Central memory CD8-positive, alpha-beta T cell (primary cell): ENCODE measurements around the gene NDUFB4.
"Not testable (repeated sequence)": the region's sequence is repeated elsewhere in the genome, so short reads cannot be mapped to it uniquely, and the experiment has no call there.

ENCODE experiments used
- ATAC-seq: fragments of 150-1000 bp; cut with Tn5 transposase; replicated peaks from 2 replicates; pipeline ENCODE4 v1.10.0; 2022; ENCODE audit warnings: mild to moderate bottlenecking, moderate FRiP score, moderate number of reproducible peaks; ENCODE audit not compliant: poor library complexity, severe bottlenecking; ENCODE audit errors: extremely low read depth
- DNase-seq, 2 donors: peaks; one replicate each; pipeline ENCODE4 v3.0.0; 2021; ENCODE audit warnings: low spot score in 2 of 2
- H3K27ac Mint-ChIP-seq: one replicate; pipeline ENCODE4 v1.8.0; 2022; ENCODE audit warnings: low read depth, mild to moderate bottlenecking, moderate library complexity, mixed read lengths
- H3K27me3 Mint-ChIP-seq: one replicate; pipeline ENCODE4 v1.8.0; 2022; ENCODE audit warnings: mixed read lengths
- H3K36me3 Mint-ChIP-seq: one replicate; pipeline ENCODE4 v1.8.0; 2022; ENCODE audit warnings: mild to moderate bottlenecking, moderate library complexity, mixed read lengths; ENCODE audit not compliant: insufficient read depth
- H3K4me1 Mint-ChIP-seq: one replicate; pipeline ENCODE4 v1.8.0; 2022; ENCODE audit warnings: mixed read lengths
- H3K4me3 Mint-ChIP-seq: one replicate; pipeline ENCODE4 v1.8.0; 2022; ENCODE audit warnings: mild to moderate bottlenecking, moderate library complexity, mixed read lengths
- H3K9me3 Mint-ChIP-seq: one replicate; pipeline ENCODE4 v1.8.0; 2022; ENCODE audit warnings: mixed read lengths

Gene NDUFB4

GRCh38 chr3:120597445-120598049 is 1.4 kb downstream of the NDUFB4 start:
- peaks cover 6% of the 10 kb centered on the region for H3K4me1 Mint-ChIP-seq
- DNase-seq (no peak), ATAC-seq (no peak)
- no peak overlapping the region for H3K27ac Mint-ChIP-seq
- H3K27me3 Mint-ChIP-seq = no peaks in the 10 kb centered on the region
- H3K9me3 Mint-ChIP-seq = no peaks in the 10 kb centered on the region
- no peak overlapping the region for H3K4me3 Mint-ChIP-seq
- peaks cover 24% of the 10 kb centered on the region for H3K36me3 Mint-ChIP-seq

GRCh38 chr3:120599211-120599610 is 3.1 kb downstream of the NDUFB4 start:
- H3K4me1 Mint-ChIP-seq = peaks cover 6% of the 10 kb centered on the region
- no peak overlapping the region for H3K4me3 Mint-ChIP-seq
- H3K9me3 Mint-ChIP-seq = no peaks in the 10 kb centered on the region
- ATAC-seq (no peak), DNase-seq (no peak)
- no peak overlapping the region for H3K27ac Mint-ChIP-seq
- no peaks in the 10 kb centered on the region for H3K27me3 Mint-ChIP-seq
- peaks cover 30% of the 10 kb centered on the region for H3K36me3 Mint-ChIP-seq

GRCh38 chr3:120601554-120601953 is 5.4 kb downstream of the NDUFB4 start:
- peaks cover 20% of the 10 kb centered on the region for H3K36me3 Mint-ChIP-seq
- no peak overlapping the region for H3K27ac Mint-ChIP-seq
- ATAC-seq (no peak), DNase-seq (no peak)
- no peak overlapping the region for H3K4me3 Mint-ChIP-seq
- H3K27me3 Mint-ChIP-seq = no peaks in the 10 kb centered on the region
- no peaks in the 10 kb centered on the region for H3K4me1 Mint-ChIP-seq
- no peaks in the 10 kb centered on the region for H3K9me3 Mint-ChIP-seq

- Mint-ChIP-seq H3K4me1 (no peaks in the 10 kb centered on the region), H3K4me3 (no peak overlapping the region), H3K27ac (peak overlapping the region; percentile 24), H3K27me3 (no peaks in the 10 kb centered on the region), H3K9me3 (no peaks in the 10 kb centered on the region), H3K36me3 (peaks cover 16% of the 10 kb centered on the region)
- ATAC-seq = no peak
- DNase-seq = no peak
These were observed 6.5 kb downstream of the NDUFB4 start for GRCh38 chr3:120602682-120603081.

- H3K27ac Mint-ChIP-seq = no peak overlapping the region
- H3K4me3 Mint-ChIP-seq = no peak overlapping the region
- no peaks in the 10 kb centered on the region for H3K4me1 Mint-ChIP-seq
- DNase-seq = no peak
- peaks cover 16% of the 10 kb centered on the region for H3K36me3 Mint-ChIP-seq
- ATAC-seq = no peak
- H3K9me3 Mint-ChIP-seq = no peaks in the 10 kb centered on the region
- peaks cover 6% of the 10 kb centered on the region for H3K27me3 Mint-ChIP-seq
These were observed 8.2 kb downstream of the NDUFB4 start for GRCh38 chr3:120604382-120604781.

- Mint-ChIP-seq H3K36me3 (peaks cover 16% of the 10 kb centered on the region), H3K27me3 (peaks cover 10% of the 10 kb centered on the region), H3K4me3 (no peak overlapping the region), H3K9me3 (no peaks in the 10 kb centered on the region), H3K4me1 (no peaks in the 10 kb centered on the region), H3K27ac (no peak overlapping the region)
- no peak for DNase-seq
- no peak for ATAC-seq
These were observed 8.6 kb downstream of the NDUFB4 start for GRCh38 chr3:120604784-120605183.

- no peak overlapping the region for H3K4me3 Mint-ChIP-seq
- DNase-seq (no peak), ATAC-seq (no peak)
- H3K4me1 Mint-ChIP-seq = no peaks in the 10 kb centered on the region
- no peaks in the 10 kb centered on the region for H3K9me3 Mint-ChIP-seq
- peaks cover 45% of the 10 kb centered on the region for H3K27me3 Mint-ChIP-seq
- H3K36me3 Mint-ChIP-seq = no peaks in the 10 kb centered on the region
- no peak overlapping the region for H3K27ac Mint-ChIP-seq
These were observed 12.4 kb downstream of the NDUFB4 start for GRCh38 chr3:120608506-120608905.

GRCh38 chr3:120614765-120615164 is 18.6 kb downstream of the NDUFB4 start:
- Mint-ChIP-seq H3K27me3 (peaks cover 46% of the 10 kb centered on the region), H3K9me3 (no peaks in the 10 kb centered on the region), H3K4me3 (no peak overlapping the region), H3K27ac (no peak overlapping the region), H3K36me3 (no peaks in the 10 kb centered on the region), H3K4me1 (no peaks in the 10 kb centered on the region)
- DNase-seq (no peak), ATAC-seq (no peak)

- Mint-ChIP-seq H3K4me1 (no peaks in the 10 kb centered on the region), H3K27me3 (peaks cover 33% of the 10 kb centered on the region), H3K4me3 (no peak overlapping the region), H3K27ac (no peak overlapping the region), H3K9me3 (no peaks in the 10 kb centered on the region), H3K36me3 (no peaks in the 10 kb centered on the region)
- no peak for ATAC-seq
- no peak for DNase-seq
These were observed 19.9 kb downstream of the NDUFB4 start for GRCh38 chr3:120615847-120616609.

- H3K27ac Mint-ChIP-seq, H3K36me3 Mint-ChIP-seq, H3K9me3 Mint-ChIP-seq, ATAC-seq, H3K4me1 Mint-ChIP-seq, H3K4me3 Mint-ChIP-seq, DNase-seq: not testable (repeated sequence)
- H3K27me3 Mint-ChIP-seq = peaks cover 26% of the 10 kb centered on the region
These were observed 20.6 kb downstream of the NDUFB4 start for GRCh38 chr3:120616745-120617144.

GRCh38 chr3:120622457-120622856 is 26.3 kb downstream of the NDUFB4 start:
- no peaks in the 10 kb centered on the region for H3K4me1 Mint-ChIP-seq
- peaks cover 26% of the 10 kb centered on the region for H3K27me3 Mint-ChIP-seq
- H3K27ac Mint-ChIP-seq = no peak overlapping the region
- H3K36me3 Mint-ChIP-seq = no peaks in the 10 kb centered on the region
- DNase-seq = no peak
- no peak overlapping the region for H3K4me3 Mint-ChIP-seq
- peaks cover 15% of the 10 kb centered on the region for H3K9me3 Mint-ChIP-seq
- ATAC-seq = no peak

GRCh38 chr3:120622870-120623726 is 27.0 kb downstream of the NDUFB4 start:
- ATAC-seq (no peak), DNase-seq (no peak)
- peaks cover 26% of the 10 kb centered on the region for H3K27me3 Mint-ChIP-seq

More at GRCh38 chr3:120622870-120623726, 27.0 kb downstream of the NDUFB4 start:
- no peaks in the 10 kb centered on the region for H3K36me3 Mint-ChIP-seq
- H3K4me1 Mint-ChIP-seq = no peaks in the 10 kb centered on the region
- H3K27ac Mint-ChIP-seq = no peak overlapping the region
- no peak overlapping the region for H3K4me3 Mint-ChIP-seq
- peaks cover 15% of the 10 kb centered on the region for H3K9me3 Mint-ChIP-seq
